Activated naive CD4-positive, alpha-beta T cell treated with anti-CD3 and anti-CD28 coated beads for 36 hours (primary cell): ENCODE results near the gene PEX11G. TPM values are rescaled to one million over a fixed set of nuclear protein-coding genes. Genes with fewer than 3 reads are reported as not detected.
A peak's percentile ranks its signal among the peaks of the same experiment; 100 is the strongest.

Experiments used
- CTCF ChIA-PET: fragments of 350-600 bp; sonication (Branson Sonifier 250); formaldehyde crosslinking; loops from one replicate; lab custom pipeline; 2021; ENCODE audit warnings: antibody characterized with exemption; lab: Charles Lee
- DNase-seq: peaks from one replicate; pipeline ENCODE4 v3.0.0-alpha.2; 2020
- H3K27ac Mint-ChIP-seq: one replicate; pipeline ENCODE4 v1.8.0; 2021; ENCODE audit warnings: mild to moderate bottlenecking, mixed read lengths
- H3K27me3 Mint-ChIP-seq: one replicate; pipeline ENCODE4 v1.8.0; 2021; ENCODE audit warnings: low read depth, mixed read lengths
- H3K36me3 Mint-ChIP-seq: one replicate; pipeline ENCODE4 v1.8.0; 2021; ENCODE audit warnings: low read depth, mixed read lengths
- H3K4me1 Mint-ChIP-seq: one replicate; pipeline ENCODE4 v1.8.0; 2021; ENCODE audit warnings: low read depth, mixed read lengths
- H3K4me3 Mint-ChIP-seq: one replicate; pipeline ENCODE4 v1.8.0; 2021; ENCODE audit warnings: mild to moderate bottlenecking, moderate library complexity, mixed read lengths
- H3K9me3 Mint-ChIP-seq: one replicate; pipeline ENCODE4 v1.8.0; 2021; ENCODE audit warnings: mixed read lengths
- intact Hi-C: fragments of 100-400 bp; cut with micrococcal nuclease; formaldehyde crosslinking; loops from one replicate; pipeline ENCODE4 v1.15.1; 2023
- total RNA-seq, 2 experiments: library from RNA; stranded (reverse); gene quantifications; one replicate each; pipeline ENCODE4 v1.2.3, GENCODE V29; 2021

The PEX11G gene
- total RNA-seq, 2 experiments from 2014 or later: 0.86 to 1.1 TPM

- Mint-ChIP-seq H3K9me3 (no peaks in the 10 kb centered on the region), H3K36me3 (peaks cover 1% of the 10 kb centered on the region), H3K27ac (peak overlapping the region; percentile 68), H3K4me1 (peaks cover 13% of the 10 kb centered on the region), H3K27me3 (no peaks in the 10 kb centered on the region), H3K4me3 (no peak overlapping the region)
- intact Hi-C loops: no loop called here
- no peak for DNase-seq
- CTCF ChIA-PET: interaction anchor here (0.7 kb wide), 1 partner anchor 12 kb away, joined by 3 read pairs; no protein-coding TSS in a partner anchor
These were observed 60.9 kb downstream of the PEX11G start for GRCh38 chr19:7427944-7428343.

- Mint-ChIP-seq H3K36me3 (peaks cover 4% of the 10 kb centered on the region), H3K4me3 (no peak overlapping the region), H3K27me3 (no peaks in the 10 kb centered on the region), H3K9me3 (no peaks in the 10 kb centered on the region), H3K4me1 (peaks cover 13% of the 10 kb centered on the region), H3K27ac (peak overlapping the region; percentile 36)
- no peak for DNase-seq
- intact Hi-C loops: no loop called here
- CTCF ChIA-PET: interaction anchor here (0.7 kb wide), 1 partner anchor 11 kb away, joined by 3 read pairs; no protein-coding TSS in a partner anchor
These were observed 61.8 kb downstream of the PEX11G start for GRCh38 chr19:7426986-7427385.

Other genes starting within 250 kb of the PEX11G start
- gene INSR, start 194.6 kb downstream of the PEX11G start, total RNA-seq: 1 to 10 TPM; 3.7 to 3.9 TPM
- 10 to 100 TPM; 24.6 to 28.7 TPM for gene ARHGEF18, start 140.1 kb downstream of the PEX11G start, total RNA-seq
- 1 to 10 TPM; 3.7 to 3.9 TPM for gene ZNF358, start 27.1 kb upstream of the PEX11G start, total RNA-seq
- 1 to 10 TPM; 4.2 to 5.2 TPM for gene MCOLN1, start 33.6 kb upstream of the PEX11G start, total RNA-seq
- gene PNPLA6, start 46.7 kb upstream of the PEX11G start, total RNA-seq: 10 to 100 TPM; 75.5 to 81.7 TPM
- gene CAMSAP3, start 106.8 kb upstream of the PEX11G start, total RNA-seq: under 1 TPM; 0.24 to 0.30 TPM
- 10 to 100 TPM; 60.0 to 60.4 TPM for gene XAB2, start 140.5 kb upstream of the PEX11G start, total RNA-seq
- 10 to 100 TPM; 93.9 to 96.5 TPM for gene PET100, start 140.8 kb upstream of the PEX11G start, total RNA-seq
- under 1 TPM in 1 of 2 experiments, not detected in 1; 0.64 TPM for gene PCP2, start 144.7 kb upstream of the PEX11G start, total RNA-seq
- gene STXBP2, start 148.1 kb upstream of the PEX11G start, total RNA-seq: 10 to 100 TPM; 88.4 to 92.4 TPM
- gene RETN, start 180.0 kb upstream of the PEX11G start, total RNA-seq: not detected
- gene MCEMP1, start 188.1 kb upstream of the PEX11G start, total RNA-seq: not detected
- 10 to 100 TPM; 74.7 to 82.4 TPM for gene TRAPPC5, start 191.8 kb upstream of the PEX11G start, total RNA-seq
- gene FCER2, start 213.1 kb upstream of the PEX11G start, total RNA-seq: under 1 TPM; 0.86 to 0.89 TPM
- gene CLEC4G, start 243.1 kb upstream of the PEX11G start, total RNA-seq: not detected